HG03442 (cell line): ENCODE data around the gene ZCCHC2.

ENCODE experiments used
- ATAC-seq: cut with Tn5 transposase; IDR thresholded peaks from one replicate; pipeline ENCODE4 v1.9.1; 2021; ENCODE audit warnings: mild to moderate bottlenecking, moderate library complexity; ENCODE audit not compliant: unreplicated experiment

The ZCCHC2 gene

GRCh38 chr18:62574776-62575175, 52.0 kb downstream of the ZCCHC2 start:
- ATAC-seq = no peak

DNA sequence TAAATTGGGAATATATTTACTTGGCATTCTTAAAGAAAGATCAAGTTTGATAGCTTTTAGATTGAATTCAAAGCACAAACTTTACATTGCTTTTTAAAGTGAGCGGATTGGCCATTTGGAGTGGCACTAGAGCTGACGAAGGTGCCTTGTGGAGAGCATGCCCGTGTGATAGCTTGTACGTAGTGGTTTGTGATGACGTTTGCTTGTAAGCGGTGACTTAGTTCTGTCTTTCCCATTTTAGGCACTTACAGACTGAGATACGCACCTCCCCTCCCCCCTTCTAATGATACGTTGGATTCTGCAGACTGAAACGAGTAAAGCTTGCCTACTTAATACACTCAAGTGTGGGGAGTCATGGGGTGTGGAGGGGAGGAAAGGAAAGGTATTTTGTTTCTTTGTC, 53.4 kb downstream of the ZCCHC2 start:
- no peak for ATAC-seq

GRCh38 chr18:62576845-62577512, 54.2 kb downstream of the ZCCHC2 start:
- peak; percentile 46 for ATAC-seq

DNA sequence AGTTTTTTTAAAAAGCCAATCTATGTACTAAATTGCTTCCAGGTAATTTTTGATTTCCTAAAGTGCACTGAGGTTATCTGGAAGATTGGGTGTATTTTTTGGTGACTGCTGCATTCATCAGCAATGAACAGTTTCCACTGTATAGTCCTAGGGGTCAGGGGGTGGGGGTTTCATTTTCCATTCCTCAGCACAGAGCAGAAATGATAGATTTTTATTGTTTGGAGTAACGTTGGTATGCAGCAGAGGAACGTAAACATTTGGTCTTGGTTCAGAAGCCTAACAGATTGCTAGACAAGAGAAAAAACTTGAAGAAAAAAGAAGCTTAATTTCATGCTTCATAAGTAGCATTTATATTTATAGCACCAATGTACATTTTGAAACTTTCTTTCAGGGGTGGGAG, 54.9 kb downstream of the ZCCHC2 start:
- ATAC-seq = peak; percentile 10

GRCh38 chr18:62578980-62579511, 56.2 kb downstream of the ZCCHC2 start:
- ATAC-seq = no peak

DNA sequence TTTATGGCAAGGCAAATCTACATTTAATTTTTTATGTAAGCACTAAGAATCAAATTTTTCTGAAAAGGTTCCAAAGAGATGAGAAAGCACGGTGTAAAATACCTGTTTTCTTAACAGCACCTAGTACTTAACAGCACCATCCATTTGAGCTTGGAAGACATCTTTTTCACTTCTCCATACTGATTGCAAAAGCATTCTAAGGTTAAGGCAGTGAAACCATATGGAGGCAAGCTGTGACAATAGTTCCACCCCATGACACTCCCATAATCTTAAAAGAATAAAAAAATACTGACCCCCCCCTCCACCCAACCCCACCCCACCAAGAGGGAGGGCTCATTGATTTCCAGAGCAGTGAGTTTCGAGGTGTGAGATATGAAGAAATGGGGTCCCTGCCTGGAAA, 60.6 kb downstream of the ZCCHC2 start:
- no peak for ATAC-seq

DNA sequence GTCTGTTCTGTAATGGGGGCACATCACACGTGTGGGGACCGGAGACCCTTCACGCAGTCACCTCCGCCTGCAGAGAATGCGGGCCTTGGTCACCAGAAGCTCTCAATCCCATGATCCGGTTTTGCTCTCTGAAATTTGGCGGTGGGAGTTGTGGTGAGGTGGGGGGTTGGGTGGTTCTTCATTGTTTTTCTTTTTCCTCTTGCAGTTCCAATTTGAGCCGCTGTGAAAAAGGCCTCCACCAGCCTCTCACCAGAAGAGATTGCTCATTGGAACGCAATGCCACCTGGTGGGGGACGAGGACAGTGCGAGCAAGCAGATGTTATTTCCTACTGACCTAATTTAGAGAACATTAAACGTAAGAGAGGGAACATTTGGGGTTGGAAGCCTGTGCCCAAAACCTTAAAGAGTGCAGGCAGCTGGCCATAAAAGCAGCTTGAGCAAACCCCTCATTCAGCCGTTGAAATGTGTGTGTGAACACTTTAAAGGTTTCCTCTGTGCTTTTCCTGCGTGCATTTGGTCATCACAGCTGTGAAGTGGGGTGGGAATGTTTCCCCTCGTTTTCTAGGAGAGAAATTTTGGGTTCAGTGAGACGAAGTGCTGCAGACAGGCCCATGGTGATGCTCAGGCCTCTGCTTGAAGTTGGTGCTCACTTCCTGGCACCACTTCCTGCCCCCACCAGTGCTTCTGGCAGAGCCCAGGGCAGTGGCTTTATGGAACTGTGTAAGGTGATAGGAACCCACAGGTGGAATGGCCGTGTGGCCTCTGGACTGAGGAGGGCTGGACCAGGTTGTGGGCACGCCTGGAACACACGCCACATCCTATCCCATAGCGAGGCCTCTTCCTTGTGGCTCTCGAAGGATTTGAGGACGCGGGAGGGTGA, 61.7 kb downstream of the ZCCHC2 start:
- peak; percentile 78 for ATAC-seq

DNA sequence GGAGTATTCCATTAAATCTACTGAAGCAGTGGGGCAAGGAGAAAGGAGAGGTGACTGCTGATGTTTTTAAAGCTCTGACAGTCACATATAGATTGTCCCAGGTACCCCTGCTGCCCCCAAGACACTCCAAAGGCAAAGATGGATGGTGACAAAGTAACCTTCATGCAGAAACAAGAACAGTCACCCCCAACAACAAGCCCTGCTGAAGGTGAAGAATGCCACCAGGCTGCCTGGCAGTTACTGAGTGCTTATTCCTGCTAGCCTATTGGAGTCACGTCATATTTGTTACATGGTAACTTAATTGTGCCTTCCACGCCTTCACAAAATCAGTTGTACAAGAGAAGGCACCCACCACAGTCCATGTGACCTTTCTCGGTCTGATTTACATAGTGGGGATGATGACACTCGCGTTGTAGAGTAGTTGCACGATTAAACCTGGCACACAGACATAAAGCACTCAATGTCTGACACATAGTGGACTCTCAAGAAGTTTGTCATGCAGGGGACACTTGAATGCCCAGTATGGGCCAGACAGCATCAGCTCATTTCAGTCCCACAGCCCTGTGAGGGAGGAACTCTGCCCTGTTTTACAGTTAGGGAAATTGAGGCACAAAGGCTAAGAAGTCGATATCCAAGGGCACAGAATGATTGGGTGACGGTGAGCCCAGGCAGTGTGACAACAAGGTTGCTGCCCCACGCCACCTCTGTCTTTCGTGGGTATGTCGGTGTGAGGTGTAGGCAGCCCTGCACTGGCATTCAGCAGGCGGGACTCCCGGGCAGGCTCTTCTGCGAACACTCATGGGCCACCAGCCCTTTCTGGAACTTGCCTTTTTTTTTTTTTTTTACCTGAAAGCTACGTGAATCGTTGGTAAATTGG, 62.7 kb downstream of the ZCCHC2 start:
- ATAC-seq = no peak

DNA sequence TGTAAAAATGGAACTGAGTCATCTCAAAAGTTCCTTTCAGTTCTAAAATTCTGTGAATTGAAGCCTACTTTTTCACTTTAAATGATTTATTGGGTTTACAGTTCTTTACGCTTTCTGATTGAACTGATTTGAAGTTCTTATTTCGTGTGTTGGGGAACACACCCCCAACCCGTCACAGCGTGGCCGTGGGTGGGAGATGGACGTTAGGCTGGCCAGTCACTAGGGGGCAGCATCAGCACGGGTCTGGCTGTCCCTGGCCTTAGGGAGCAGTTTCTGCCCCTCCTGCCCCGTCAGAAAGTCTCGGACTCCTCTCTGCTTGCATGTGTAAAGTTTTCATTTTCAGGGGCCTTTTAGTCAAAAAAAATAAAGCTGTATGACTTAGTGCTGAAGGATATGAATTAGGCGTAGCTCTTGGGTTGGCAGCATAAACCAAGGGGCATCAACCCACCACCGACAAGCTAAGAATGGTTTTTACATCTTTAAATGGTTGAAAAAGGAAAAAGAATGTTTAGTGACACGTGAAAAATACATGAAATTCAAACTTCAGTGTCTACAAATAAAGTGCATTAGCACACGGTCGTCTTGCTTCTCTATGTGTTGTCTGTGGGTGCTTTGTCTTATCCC, 63.4 kb downstream of the ZCCHC2 start:
- peak; percentile 71 for ATAC-seq

DNA sequence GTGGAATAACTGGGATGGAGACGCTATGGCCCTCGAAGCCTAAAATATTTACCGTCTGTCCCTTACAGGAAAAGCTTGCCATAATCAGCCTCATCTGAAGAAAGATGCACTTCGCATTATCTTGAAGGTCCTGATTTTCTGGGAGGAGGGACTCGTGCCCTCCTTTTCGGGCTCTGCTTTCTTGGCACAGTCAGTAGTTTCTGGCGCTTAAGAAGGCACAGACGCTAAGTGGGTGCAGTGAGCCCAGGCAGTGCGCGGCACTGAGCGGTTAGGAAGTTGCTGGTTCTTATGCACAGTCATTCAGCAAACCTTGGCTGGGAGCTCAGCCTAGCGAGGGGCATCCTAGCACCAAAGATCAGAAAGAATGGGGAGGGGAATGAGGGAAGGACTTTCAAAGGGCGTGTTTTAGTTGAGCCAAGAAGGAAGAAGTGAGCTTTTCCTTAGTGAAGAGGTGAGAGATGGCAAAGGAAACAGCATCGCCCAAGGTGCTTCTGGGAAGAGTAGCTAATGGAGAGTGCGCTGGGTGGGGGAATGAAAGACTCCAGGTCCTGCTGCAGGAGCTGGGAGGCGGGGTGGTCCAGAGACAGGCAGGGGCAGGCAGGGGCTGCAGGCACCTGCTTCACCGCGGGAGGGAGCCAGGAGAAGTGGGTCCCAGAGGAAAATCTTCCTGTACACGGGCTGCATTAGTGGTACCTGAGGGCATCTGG, 64.1 kb downstream of the ZCCHC2 start:
- ATAC-seq = no peak

GRCh38 chr18:62587689-62588088, 64.9 kb downstream of the ZCCHC2 start:
- ATAC-seq = no peak

- ATAC-seq = no peak
Observed at GRCh38 chr18:62588217-62588616, 65.4 kb downstream of the ZCCHC2 start.

DNA sequence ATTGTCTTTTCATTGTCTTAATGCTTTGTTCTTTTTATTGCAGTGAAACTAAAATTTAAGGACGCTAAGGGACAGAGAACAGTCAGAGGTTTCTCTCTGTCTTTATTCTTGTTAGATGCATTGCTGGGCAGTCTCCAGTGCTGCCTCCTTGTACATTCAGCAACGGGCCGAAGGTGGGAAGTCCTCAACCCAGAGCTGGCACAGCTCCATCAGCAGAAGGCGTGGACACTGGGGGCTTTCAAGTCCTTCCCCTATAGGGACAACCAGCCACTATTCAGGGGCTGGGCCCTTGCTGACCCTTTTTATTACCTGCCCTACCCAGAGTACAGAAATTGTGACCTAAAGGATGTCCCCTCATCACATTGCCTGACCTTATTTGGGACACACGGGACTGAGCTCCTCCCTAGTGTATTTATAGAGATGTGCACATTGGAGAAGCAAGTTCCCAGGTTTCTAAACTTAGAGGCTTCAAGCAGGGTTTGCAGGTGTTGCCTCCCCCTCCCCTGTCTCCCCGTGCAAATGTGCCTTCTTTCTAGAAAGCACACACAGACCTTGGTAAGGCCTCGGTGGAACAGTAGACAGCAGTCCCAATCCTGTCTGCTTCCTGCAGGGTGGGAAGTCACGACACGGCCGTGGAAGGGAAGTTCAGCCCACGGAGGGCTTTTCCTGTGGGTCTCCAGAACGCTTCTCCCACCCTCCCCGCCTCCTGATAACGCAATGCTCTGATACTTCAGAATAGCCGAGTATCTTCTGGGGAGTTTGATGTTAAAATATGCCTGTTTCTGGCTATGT, 68.2 kb downstream of the ZCCHC2 start:
- no peak for ATAC-seq

DNA sequence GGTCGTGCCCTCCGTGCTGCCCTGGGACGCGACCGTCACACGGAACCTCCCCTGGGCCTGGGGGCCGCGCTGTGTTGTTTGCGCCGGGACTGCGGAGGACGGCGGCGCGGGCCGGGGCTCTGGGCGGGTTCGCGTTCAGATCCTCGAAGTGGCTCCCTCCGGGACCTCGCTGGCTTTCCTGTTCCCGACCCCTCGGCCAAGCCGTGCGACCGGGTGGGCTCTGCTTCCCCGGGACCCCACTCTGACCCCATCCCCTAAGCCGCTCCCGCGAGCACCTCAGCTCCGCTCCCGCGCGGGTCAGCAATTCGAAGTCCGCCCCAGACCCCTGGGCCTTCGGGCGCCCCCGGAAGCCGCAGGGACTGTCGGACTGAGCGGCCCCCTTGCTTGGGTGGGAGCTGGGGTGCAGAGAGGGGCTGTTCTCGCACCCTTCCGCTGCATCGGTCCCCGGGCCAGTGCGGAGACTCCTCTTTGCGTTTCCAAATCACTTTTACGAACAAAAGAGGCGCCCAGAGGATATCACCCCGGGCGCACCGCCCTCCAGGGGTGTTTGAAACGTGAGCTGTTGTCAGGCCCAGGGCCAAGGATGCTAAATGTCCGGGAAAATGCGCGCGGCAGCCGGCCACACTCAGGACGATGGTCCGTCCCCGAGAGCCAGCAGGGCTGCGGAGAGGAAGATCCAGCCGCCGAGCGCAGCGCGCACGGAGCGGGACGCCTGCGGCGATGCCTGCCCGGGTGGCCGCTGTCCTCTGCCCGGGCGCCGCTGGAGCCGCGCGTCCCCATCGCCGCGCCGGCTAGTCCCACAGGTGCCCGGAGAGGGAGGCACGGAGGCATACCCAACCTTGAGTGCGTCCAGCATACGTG, 73.5 kb downstream of the ZCCHC2 start:
- ATAC-seq = no peak

GRCh38 chr18:62601871-62602270, 79.0 kb downstream of the ZCCHC2 start:
- ATAC-seq = no peak

DNA sequence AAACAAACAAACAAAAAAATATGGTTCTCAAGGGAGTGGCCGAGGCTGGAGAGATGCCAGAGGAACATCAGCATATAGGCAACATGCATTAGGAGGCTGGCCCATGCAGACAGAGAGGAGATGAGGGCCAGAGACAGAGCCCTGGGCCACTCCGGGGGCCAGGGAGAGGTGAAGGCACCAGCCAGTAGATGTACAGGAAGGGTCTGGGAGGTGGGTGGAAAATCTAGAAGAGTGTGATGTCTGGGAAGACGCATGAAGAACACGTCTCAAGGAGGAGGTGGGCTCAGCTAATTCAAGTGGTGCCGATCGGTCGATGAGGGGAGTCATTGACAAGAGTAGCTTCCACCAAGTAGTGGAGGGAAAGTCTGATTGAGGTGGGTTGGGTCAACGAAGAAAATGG, 79.9 kb downstream of the ZCCHC2 start:
- ATAC-seq = no peak

- ATAC-seq = no peak
Observed at GRCh38 chr18:62603211-62603610, 80.4 kb downstream of the ZCCHC2 start.

DNA sequence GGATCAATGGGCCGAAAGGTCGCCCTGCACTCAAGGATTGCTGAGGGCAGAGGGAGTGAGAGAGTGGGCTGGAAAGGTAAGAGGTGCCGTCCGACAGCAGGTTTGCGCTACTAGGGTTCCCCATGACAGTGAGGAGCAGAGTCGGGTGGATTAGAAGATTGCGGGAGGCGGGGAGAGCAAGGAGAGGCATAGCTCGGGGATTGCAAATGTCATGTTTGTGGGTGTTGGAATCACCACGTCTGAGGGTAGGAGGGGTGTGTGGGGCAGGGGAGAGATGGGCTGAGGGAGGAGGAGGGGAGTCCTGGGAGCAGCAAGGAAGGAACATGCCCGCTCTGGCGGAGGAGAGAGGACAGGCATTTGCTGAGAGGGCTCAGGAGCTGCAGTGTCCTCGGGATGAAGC, 81.2 kb downstream of the ZCCHC2 start:
- ATAC-seq = no peak
